ENCODE data around the gene ZDHHC12.
"Not testable (repeated sequence)": the region's sequence is repeated elsewhere in the genome, so short reads cannot be mapped to it uniquely, and the experiment has no call there.

Gene ZDHHC12

DNA sequence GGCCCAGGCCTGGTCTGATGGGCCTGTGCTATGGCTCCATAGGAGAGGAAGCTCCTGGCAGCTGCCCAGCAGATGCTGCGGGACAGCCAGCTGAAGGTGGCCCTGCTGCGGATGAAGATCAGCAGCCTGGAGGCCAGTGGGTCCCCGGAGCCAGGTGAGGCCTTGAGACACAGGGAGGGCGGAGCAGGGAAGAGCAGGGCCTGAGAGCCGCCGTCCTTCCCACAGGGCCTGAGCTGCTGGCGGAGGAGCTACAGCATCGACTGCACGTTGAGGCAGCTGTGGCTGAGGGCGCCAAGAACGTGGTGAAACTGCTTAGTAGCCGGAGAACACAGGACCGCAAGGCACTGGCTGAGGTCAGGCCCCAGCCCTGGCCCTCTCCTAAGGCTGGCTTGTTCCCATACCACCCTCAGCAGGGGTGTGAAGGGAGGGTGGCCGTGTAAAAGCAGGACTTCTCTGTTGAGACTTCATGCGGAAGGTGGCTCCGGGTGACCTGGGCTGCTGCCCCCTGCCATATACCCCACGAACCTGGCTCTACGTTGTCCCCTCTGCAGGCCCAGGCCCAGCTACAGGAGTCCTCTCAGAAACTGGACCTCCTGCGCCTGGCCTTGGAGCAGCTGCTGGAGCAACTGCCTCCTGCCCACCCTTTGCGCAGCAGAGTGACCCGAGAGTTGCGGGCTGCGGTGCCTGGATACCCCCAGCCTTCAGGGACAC is 17.1 kb downstream of the ZDHHC12 start:
- DNase-seq = no peak

DNA sequence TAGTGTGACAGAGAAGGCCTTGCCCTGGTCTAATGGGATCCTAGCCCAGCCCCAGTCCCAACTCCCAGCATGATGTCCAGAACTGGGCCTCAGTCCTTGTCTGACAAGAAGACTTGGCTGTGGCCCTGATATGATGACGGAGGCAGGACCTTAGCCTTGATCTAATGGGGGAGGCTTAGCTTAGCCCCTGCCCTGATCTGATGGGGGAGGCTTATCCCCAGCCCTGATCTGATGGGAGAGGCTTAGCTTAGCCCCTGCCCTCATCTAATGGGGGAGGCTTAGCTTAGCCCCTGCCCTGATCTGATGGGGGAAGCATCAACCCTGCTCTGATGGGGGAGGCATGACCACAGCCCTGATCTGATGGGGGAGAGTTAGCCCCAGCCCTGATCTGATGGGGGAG is 17.9 kb downstream of the ZDHHC12 start:
- DNase-seq = no peak

DNA sequence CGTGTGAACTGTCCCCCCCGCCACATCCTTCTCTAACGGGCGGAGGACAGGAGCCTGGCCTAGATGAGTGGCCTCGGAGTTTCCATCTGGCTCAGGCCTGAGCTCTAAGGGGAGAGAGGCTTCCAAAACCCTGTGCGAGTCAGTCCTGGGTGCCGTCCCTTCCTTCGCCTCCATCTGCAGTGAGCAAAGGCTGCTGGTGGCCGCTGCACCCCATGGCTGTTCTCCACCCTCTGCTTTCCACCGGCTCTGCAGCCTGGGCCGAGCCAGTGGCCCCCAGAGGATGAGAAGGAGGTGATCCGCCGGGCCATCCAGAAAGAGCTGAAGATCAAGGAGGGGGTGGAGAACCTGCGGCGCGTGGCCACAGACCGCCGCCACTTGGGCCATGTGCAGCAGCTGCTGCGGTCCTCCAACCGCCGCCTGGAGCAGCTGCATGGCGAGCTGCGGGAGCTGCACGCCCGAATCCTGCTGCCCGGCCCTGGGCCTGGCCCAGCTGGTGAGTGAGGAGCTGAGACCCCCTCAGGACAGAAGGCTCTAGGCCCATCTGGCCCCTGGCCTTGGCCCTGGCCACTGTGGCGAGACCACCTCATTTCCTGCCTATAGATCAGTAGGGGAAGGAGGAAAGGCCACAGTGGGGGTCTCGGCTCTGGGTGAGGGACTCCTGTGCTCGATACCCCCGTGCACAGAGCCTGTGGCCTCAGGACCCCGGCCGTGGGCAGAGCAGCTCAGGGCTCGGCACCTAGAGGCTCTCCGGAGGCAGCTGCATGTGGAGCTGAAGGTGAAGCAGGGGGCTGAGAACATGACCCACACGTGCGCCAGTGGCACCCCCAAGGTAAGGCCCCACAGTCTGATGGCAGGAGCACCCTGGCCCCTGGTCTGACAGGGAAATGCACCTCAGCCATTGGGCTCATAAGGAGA is 18.6 kb downstream of the ZDHHC12 start:
- no peak for DNase-seq

DNA sequence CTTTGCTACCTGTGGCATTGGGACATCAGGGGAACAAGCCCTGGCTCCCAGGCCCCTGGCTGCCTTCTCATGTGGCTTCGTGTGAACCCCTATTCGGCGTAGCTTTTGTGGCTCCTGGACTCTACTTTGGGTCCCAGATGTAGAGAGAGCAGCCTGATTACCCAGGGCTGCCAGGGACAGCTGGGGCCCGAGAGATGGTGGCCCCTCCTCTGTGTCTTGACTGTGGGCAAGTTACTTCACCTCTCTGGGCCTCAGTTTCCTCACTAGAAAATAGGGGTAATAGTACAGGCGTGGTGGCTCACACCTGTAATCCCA is 19.6 kb downstream of the ZDHHC12 start:
- no peak for DNase-seq

DNA sequence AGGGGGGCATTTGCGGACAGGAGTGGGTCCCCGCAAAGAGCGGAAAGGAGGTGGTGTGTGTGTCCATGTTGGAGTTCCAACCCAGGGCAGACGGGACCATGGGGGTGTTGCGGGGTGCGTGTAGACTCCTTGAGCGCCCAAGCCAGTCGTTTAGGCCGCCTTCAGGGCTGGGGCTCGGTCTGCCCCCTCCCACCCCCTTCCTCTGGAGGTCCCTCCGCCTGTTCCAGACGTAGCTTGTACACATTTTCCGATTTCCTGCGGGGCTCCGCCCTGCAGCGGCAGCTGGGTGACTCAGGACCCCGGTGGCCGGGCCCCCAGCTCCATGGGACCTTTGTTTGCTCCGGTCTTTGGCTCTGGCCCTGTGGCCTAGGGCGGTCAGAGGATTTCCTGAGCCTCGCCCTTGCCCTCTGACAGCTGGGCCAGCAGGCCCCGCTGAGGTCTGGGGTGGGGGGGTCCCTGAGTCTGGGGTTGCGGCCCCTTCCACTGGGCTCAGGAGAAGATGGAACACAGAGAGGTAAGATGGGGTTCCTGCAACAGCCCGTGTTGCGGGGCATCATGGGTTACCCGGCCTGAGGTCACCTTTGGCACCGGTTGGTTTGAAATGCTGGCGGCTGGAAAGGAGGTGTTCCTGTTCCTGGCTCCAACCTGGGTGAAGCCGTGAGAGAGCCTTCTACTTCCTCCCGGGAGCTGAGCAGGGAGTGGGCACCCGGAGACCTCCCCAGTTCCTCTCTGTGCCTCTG is 20.1 kb downstream of the ZDHHC12 start:
- DNase-seq = no peak

DNA sequence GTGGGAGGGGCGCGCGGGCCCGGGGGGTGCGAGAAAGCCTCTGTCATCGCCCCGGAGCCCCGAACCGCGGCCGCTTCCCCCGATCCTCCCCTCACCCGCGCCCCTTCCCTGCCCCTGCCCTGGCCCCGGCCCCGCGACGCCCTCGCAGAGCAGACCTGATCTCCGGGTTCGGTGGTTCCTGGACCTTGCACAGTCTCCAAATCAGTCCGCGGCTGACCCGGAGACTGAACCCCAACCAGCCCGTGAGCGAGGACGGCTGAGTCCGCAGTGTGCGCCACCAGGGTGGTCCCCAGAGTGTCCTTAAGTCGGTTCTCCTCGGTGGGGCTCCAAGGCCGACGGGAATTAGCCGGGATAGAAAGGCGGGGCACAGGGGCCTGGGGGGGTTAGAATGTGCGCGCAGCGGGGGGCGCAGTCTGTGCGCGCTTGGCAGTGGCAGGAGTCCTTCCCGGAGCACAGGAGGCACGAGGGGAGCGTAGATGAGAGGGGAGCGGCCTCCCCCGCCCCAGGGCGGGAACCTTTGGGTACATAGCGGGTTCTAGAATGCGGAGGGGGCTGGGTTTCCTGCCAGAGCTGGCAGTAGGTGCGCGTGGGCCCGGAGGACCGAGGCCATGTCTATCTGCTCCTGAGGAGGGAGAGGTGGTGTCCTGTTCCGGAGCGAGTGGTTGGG is 20.8 kb downstream of the ZDHHC12 start:
- DNase-seq = no peak

DNA sequence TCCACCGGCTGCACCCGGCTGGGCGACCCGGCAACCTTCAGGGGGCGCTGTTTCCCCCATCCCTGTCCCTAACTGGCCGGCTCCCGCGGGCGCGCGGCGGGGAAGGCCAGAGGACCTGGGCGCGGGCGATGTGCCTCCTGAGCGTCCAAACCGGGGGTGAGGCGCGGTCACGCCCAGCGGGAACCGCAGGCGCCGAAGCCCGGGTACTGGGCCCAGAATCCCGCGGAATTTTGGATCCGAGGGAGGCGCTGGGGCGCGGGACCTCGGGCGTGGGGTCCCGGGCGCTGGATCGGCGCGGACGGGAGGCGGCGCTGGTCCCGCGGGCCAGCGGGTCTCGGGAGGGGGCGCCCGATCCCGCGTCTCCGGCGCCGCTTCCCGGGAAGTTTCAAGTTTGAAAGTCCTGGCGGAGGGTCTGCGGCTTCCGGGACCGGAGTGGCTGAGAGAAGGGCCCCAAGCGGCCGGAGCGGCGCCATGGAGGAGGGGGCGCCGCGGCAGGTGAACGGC is 21.4 kb downstream of the ZDHHC12 start, which contains the start of gene PKN3:
PKN3 (plus strand) TSS at position 59 of the 504 bp plus-strand sequence; CDS start at position 472, 413 bp downstream.
- peak; percentile 64 for DNase-seq

DNA sequence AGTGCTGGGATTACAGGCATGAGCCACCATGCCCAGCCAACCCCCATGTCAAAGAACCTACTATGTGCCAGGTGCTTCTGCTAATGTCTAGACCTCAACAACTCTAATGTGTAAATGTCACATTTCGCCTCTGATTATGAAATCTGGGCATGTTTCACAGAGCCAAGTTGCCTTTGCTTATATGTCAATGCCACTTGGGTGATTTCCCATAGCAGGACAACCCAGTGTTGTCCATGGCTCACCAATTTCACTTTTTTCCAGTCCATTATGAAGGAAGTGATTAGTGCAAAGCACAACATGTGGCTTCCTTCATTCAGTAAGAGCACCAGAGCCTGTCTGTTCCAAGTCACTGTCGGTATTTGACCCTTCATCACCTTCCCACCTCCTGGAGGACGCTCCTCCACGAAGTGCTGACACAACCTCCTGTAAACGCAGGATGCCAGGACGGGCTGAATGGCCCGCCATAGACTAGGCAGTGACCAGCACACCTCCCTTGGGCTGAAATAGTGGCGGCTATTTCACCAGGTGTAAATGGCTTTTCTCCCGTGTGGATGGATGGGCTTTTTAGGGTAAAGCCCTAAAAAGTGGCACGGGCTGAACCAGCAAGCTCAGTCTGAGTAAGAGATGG is 22.6 kb downstream of the ZDHHC12 start:
- no peak for DNase-seq

DNA sequence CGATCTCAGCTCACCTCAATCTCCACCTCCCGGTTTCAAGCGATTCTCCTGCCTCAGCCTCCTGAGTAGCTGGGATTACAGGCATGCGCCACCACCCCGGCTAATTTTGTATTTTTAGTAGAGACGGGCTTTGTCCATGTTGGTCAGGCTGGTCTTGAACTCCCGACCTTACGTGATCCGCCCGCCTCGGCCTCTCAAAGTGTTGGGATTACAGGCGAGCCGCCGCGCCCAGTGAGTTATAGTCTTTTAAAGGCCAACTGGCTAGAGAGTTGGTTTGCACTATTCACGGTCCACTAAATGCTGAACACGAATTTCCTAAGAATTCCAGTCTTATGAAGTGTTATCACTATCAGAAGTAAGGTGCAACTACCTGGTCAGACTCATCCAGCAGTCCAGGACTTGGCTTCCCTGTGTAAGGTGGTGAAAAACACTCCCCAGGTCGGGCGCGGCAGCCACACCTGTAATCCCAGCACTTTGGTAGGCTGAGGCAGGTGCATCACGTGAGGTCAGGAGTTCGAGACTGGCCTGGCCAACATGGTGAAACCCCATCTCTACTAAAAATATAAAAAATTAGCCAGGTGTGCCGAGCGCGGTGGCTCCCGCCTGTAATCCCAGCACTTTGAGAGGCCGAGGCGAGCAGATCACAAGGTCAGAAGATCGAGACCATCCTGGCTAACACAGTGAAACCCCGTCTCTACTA is 24.7 kb downstream of the ZDHHC12 start:
- DNase-seq = not testable (repeated sequence)

DNA sequence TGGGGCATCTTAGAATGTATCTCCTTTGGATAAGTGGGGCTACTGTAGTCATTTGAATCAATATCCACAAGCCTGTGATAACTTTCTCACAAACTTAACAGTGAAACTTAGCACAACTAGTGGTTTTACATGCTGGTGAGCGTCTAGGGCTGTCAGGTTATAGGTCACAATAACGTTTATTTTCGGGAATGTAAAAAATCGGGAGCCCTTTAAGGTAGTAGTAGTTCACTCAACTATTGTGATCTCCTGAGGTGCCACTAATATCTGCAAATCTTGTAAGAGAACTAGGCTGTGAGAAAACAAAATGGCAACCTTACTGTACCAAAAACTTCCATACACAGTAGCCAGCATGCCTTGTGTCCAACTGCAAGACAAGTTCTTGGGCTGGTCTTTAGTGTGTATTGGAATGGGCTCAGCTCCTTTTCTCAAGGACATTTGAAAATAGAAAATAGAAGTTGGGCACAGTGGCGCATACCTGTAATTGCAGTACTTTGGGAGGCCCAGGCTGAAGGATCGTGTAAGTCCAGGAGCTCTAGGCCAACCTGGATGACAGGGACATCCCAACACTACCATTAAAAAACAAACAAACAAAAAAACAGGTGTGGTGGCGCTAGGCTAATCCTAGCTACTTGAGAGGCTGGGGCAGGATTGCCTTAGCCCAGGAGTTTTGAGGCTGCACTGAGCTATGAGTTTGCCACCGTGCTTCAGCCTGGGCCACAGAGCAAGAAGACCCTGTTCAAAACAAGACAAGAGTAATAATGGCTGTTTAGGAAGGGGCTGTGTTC is 26.8 kb downstream of the ZDHHC12 start:
- DNase-seq = no peak

DNA sequence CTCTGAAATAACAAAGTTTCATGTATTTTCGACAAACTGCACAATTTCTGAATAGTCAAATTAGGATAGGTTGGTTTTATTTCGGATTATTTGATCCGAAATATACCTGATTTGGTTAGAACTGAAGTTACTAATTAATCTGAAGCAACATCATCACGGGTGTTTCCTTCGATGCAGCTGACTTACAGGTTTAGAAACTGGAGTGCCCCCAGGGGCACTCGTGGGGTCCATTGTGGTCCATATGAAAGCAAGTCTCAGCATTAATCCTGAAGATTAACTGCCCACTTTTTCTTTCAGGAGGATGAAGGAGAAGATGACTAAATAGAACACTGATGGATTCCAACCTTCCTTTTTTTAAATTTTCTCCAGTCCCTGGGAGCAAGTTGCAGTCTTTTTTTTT is 29.6 kb downstream of the ZDHHC12 start:
- no peak for DNase-seq

DNA sequence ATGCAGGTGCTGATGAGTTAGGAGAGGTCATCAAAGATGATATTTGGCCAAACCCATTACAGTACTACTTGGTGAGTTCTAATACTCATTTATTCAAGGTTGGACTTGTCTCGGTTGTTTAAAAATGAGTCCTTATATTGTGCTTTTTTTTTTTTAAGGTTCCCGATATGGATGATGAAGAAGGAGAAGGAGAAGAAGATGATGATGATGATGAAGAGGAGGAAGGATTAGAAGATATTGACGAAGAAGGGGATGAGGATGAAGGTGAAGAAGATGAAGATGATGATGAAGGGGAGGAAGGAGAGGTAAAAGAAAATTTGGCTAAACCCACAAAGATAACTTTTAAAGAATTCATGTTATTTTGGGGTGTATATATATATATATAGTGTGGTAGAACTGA is 30.2 kb downstream of the ZDHHC12 start:
- DNase-seq = not testable (repeated sequence)

DNA sequence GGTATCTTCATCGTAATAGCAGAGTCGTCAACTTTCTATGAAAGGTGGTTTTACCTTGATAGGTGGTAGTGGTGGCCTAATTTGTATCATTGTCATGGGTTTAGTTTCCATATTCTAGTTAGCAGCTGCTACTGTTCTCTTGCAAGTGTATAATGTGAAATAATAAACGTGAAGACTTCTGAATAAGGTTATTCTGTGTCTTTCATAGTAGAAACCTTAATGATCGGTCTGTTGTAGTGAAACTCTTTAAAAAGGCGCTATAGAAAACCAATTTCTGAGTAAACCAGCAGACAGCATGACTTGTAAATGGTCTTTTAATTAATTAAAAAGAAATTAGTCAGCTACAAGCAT is 33.3 kb downstream of the ZDHHC12 start:
- DNase-seq = no peak

DNA sequence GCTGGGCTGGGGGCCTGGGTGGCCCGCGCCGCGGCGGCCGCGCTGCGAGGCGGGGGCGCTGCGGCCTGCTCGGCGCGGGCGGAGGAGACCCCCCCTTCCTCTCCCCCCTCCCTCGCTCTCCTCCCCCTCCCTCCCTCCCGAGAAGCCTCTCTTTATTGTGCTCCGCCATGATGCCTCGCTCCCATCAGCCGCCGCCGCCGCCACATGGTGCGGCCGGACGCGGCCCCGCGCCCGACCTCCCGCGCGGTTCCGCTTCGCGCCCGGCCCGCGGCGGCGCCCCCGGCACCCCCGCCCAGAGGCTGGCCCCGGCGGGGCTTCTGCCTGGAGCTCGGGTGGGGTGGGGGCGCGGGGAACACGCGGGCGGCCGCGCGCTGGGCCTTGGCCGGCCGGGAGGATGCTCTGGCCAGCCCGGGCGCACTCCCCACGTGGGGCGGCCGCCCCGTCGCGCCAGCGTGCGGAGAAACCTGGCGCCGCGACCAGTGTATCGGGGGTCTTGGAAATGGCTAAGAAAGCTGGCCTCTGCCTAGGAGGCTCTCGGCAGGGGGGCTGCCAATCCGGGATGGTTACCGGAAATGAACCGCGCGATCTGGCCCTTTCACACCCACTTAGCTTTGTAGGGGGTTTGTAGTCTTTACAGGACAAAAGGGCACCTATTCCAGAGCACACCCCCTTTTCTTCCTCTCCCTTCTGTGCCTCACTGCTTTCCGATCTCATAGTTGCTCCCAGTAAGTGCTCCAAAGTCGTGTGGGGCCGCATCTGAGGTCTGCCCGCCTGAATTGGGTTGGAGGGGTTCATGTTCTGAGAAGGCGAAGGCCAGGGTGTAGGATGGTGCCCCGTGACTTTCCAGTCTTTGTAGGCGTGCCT is 33.9 kb downstream of the ZDHHC12 start:
- peak; percentile 3 for DNase-seq

DNA sequence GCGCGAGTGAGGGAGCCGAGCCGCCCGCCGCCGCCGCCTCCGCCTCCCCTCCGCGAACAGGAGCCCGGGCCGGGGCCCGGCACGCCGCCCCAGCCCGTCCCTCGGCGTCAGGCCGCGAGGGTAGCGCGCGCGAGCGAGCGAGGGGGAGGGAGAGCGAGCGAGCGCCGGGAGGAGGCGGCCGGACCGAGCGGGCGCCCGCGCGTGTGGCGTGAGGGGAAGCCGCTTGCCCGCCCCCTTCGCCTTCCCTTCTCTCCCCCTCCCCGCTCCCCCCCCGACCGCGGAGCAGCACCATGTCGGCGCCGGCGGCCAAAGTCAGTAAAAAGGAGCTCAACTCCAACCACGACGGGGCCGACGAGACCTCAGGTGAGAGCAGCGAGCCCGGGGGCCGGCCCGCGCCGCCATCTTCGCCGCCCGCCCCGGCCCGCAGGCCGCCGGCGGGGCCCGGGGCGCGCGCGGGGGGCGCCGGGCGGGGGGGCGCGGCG is 34.6 kb downstream of the ZDHHC12 start:
- DNase-seq = peak; percentile 6

DNA sequence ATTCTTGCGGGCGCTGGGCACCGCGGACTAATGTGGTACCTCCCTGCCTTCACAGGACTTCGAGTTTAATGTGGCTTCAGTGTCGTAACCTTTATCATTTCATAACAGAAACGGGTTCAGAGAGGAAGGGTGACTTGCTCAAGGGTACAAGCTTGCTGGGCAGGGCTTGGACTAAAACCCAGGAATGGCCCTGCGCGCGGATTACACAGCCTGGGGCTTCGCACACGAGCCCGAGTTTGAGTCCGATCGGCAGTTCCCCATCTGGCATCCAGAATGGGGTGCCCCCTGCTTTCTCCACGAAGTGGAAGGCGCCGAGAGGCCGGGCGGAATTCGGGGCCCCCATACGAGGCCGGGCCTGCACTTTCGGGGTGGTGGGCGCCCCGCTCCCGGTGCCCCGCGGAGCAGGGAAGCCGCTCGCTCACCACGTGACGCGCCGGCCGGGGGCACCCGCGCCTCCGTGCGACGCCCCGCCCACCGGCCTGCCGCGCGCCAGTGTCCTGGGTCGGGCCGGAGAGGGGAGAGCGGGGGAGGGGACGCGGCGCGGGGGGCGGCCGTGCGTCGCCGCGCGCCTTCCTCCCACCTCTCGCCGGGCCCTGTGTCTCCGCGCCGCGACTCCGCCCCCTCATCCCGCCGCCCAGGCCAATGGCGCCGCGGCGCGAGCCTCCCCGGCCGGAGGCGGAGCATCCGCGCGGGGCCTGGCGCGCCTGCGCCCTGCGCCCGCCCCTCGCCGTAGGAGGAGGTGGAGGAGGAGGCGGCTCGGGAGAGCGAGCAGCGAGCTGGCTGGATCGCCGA is 35.2 kb downstream of the ZDHHC12 start, which contains the start of gene SET:
SET (plus strand) TSS at position 722 of the 792 bp plus-strand sequence. CDS start 361 bp downstream, outside the sequence.
- DNase-seq = peak; percentile 89

DNA sequence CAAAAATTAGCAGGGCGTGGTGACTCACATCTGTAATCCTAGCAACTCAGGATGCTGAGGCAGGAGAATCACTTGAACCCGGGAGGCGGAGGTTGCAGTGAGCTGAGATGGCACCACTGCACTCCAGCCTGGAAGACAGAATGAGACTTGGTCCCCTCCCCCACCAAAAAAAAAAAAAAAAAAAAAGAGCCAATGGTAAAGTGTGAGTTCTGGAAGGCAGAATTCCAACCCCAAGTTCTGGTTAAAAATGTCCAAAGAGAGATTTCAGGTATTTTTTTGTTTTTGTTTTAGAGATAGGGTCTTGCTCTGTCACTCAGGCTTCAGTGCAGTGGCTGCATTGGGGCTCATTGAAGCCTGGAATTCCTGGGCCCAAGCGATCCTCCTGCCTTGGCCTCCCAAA is 36.5 kb downstream of the ZDHHC12 start:
- no peak for DNase-seq

DNA sequence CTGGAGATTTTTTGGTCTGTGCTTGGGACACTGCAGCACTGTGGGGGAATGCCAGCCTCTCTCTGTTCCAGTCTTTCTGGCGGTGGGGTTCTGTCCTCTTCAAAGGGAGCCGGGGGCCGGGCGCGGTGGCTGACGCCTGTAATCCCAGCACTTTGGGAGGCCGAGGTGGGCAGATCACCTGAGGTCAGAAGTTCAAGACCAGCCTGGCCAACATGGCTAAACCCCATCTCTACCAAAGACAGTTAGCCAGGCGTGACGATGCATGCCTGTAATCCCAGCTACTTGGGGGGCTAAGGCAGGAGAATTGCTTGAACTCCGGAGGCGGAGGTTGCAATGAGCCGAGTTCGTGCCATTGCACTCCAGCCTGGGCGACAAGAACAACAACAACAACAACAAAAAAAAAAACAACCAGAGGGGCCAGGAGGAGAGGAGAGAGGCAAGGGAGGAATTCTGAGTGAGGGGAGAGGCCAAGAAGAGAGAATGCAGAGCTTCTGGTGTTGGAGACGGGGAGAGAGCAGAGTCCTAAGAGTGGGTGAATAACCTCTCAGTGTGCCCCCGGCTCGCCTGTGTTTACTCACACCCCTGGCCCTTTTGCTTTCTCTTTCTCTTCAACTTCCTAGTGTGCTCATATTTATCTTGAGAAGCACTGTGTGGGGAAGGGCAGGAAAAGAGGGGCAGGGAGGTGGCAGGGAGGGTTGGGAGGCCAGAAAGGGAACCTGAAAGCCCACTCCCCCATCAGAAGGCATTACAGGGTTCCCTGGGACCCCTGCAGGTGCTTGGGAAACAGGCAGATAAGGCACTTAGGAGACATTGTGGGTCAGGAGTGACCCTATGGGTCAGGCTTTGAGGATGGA is 38.1 kb downstream of the ZDHHC12 start:
- no peak for DNase-seq
